ENCODE measurements around the gene NCS1.

DNA sequence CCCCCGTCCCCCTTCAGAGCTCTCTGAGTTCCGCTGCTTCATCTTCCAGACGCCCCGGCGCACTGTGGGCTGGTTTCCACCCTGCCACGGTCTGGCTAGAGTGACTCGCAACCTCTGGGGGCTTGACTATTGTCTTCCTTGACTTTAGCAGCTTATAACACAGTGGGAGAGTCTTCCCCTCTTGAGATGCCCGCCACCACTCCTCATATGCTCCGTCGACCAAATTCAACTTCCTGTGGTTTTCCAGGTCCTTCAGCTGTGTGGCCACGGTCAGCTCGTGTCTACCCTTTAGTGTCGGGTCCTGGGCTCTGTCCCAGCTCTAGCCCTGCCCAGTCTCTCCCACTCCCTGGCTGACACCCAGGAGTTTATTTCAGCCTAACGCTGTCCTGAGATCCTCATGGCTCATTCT lies 28.2 kb upstream of the NCS1 start:
- TF ChIP-seq, protein P1, sequence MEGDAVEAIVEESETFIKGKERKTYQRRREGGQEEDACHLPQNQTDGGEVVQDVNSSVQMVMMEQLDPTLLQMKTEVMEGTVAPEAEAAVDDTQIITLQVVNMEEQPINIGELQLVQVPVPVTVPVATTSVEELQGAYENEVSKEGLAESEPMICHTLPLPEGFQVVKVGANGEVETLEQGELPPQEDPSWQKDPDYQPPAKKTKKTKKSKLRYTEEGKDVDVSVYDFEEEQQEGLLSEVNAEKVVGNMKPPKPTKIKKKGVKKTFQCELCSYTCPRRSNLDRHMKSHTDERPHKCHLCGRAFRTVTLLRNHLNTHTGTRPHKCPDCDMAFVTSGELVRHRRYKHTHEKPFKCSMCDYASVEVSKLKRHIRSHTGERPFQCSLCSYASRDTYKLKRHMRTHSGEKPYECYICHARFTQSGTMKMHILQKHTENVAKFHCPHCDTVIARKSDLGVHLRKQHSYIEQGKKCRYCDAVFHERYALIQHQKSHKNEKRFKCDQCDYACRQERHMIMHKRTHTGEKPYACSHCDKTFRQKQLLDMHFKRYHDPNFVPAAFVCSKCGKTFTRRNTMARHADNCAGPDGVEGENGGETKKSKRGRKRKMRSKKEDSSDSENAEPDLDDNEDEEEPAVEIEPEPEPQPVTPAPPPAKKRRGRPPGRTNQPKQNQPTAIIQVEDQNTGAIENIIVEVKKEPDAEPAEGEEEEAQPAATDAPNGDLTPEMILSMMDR (IDR thresholded peaks at IDR 0.05; ENCODE audit: insufficient read depth, low read depth, low read length) = no peak
- no peak for TF ChIP-seq EZH2 (IDR thresholded peaks at IDR 0.05; ENCODE audit: insufficient read depth, low read length)

Measured in astrocyte (in vitro differentiated cells and primary cell).